ENCODE results near the gene CACNG3.
"Not testable (repeated sequence)": the region's sequence is repeated elsewhere in the genome, so short reads cannot be mapped to it uniquely, and the experiment has no call there.

Gene CACNG3

GRCh38 chr16:24332582-24333090 is 76.5 kb downstream of the CACNG3 start:
- no peak for DNase-seq (ENCODE audit: low read depth)

- no peak for DNase-seq (ENCODE audit: low read depth)
These were observed 80.4 kb downstream of the CACNG3 start for GRCh38 chr16:24336491-24336890.

- DNase-seq (ENCODE audit: low read depth) = no peak
These were observed 80.9 kb downstream of the CACNG3 start for GRCh38 chr16:24337013-24337412.

GRCh38 chr16:24343829-24344228 is 87.7 kb downstream of the CACNG3 start:
- DNase-seq (ENCODE audit: low read depth) = not testable (repeated sequence)

GRCh38 chr16:24344784-24345183 is 88.6 kb downstream of the CACNG3 start:
- no peak for DNase-seq (ENCODE audit: low read depth)

GRCh38 chr16:24345704-24346103 is 89.6 kb downstream of the CACNG3 start:
- no peak for DNase-seq (ENCODE audit: low read depth)

GRCh38 chr16:24346734-24347133 is 90.6 kb downstream of the CACNG3 start:
- no peak for DNase-seq (ENCODE audit: low read depth)

GRCh38 chr16:24347556-24347955 is 91.4 kb downstream of the CACNG3 start:
- no peak for DNase-seq (ENCODE audit: low read depth)

- no peak for DNase-seq (ENCODE audit: low read depth)
These were observed 92.6 kb downstream of the CACNG3 start for GRCh38 chr16:24348545-24349290.

- no peak for DNase-seq (ENCODE audit: low read depth)
These were observed 93.2 kb downstream of the CACNG3 start for GRCh38 chr16:24349320-24349719.

GRCh38 chr16:24352746-24353145 is 96.6 kb downstream of the CACNG3 start:
- no peak for DNase-seq (ENCODE audit: low read depth)

- no peak for DNase-seq (ENCODE audit: low read depth)
These were observed 97.5 kb downstream of the CACNG3 start for GRCh38 chr16:24353622-24354021.

GRCh38 chr16:24357511-24357910 is 101.4 kb downstream of the CACNG3 start:
- no peak for DNase-seq (ENCODE audit: low read depth)

- no peak for DNase-seq (ENCODE audit: low read depth)
These were observed 102.0 kb downstream of the CACNG3 start for GRCh38 chr16:24358117-24358516.

- no peak for DNase-seq (ENCODE audit: low read depth)
These were observed 103.4 kb downstream of the CACNG3 start for GRCh38 chr16:24359490-24359889.

GRCh38 chr16:24360936-24361335 is 104.8 kb downstream of the CACNG3 start:
- no peak for DNase-seq (ENCODE audit: low read depth)

- DNase-seq (ENCODE audit: low read depth) = no peak
These were observed 108.5 kb downstream of the CACNG3 start for GRCh38 chr16:24364596-24364995.

GRCh38 chr16:24367186-24367710 is 111.1 kb downstream of the CACNG3 start:
- no peak for DNase-seq (ENCODE audit: low read depth)

- DNase-seq (ENCODE audit: low read depth) = no peak
These were observed 116.7 kb downstream of the CACNG3 start for GRCh38 chr16:24372824-24373223.

GRCh38 chr16:24378999-24379398 is 122.9 kb downstream of the CACNG3 start:
- no peak for DNase-seq (ENCODE audit: low read depth)

- no peak for DNase-seq (ENCODE audit: low read depth)
These were observed 125.5 kb downstream of the CACNG3 start for GRCh38 chr16:24381470-24382118.

- DNase-seq (ENCODE audit: low read depth) = no peak
These were observed 126.8 kb downstream of the CACNG3 start for GRCh38 chr16:24382762-24383407.

GRCh38 chr16:24394341-24394740 is 138.2 kb downstream of the CACNG3 start:
- no peak for DNase-seq (ENCODE audit: low read depth)

All from HS-27A (cell line).